CD14-positive monocyte (primary cell): ENCODE measurements around the gene CCDC107. TPM values are rescaled to one million over a fixed set of nuclear protein-coding genes. Genes with fewer than 3 reads are reported as not detected.
"Not testable (repeated sequence)": the region's sequence is repeated elsewhere in the genome, so short reads cannot be mapped to it uniquely, and the experiment has no call there.

Experiments
- DNase-seq, 3 donors: peaks; one replicate each; pipeline ENCODE4 v3.0.0-alpha.2; 2011 to 2022
- H2AFZ ChIP-seq: 2 replicates; pipeline ENCODE4 v1.6.0; 2012; ENCODE audit warnings: mild to moderate bottlenecking, low read depth, low read length, inconsistent platforms; ENCODE audit not compliant: insufficient read depth, poor library complexity, severe bottlenecking
- H3K27ac ChIP-seq, 2 donors: 1 replicate in 1 of 2; 2 replicates in 1 of 2; pipeline ENCODE4 v1.5.1; 2012 to 2013; ENCODE audit warnings: low read length in 2 of 2, control low read depth in 1 of 2, inconsistent platforms in 1 of 2, low read depth in 1 of 2, mild to moderate bottlenecking in 1 of 2
- H3K27me3 ChIP-seq, 2 donors: one replicate each; pipeline versions ENCODE4 v1.6.0 to v1.6.1; 2011 to 2013; ENCODE audit warnings: low read length in 2 of 2; ENCODE audit not compliant: control insufficient read depth in 2 of 2, insufficient read depth in 2 of 2
- H3K36me3 ChIP-seq, 2 donors: replicated peaks in 1 of 2; 1 replicate in 1 of 2; 2 replicates in 1 of 2; pipeline versions ENCODE4 v1.5.1 to v1.6.1; 2012 to 2013; ENCODE audit warnings: low read length in 2 of 2, control low read depth in 1 of 2, inconsistent platforms in 1 of 2, mild to moderate bottlenecking in 1 of 2; ENCODE audit not compliant: insufficient read depth in 2 of 2, control insufficient read depth in 1 of 2
- H3K4me1 ChIP-seq, 2 donors: 1 replicate in 1 of 2; 2 replicates in 1 of 2; pipeline versions ENCODE4 v1.5.1 to v1.6.1; 2012 to 2013; ENCODE audit warnings: low read length in 2 of 2, control low read depth in 1 of 2, inconsistent platforms in 1 of 2, mild to moderate bottlenecking in 1 of 2, moderate library complexity in 1 of 2; ENCODE audit not compliant: insufficient read depth in 2 of 2, control insufficient read depth in 1 of 2
- H3K4me2 ChIP-seq: replicated peaks from 2 replicates; pipeline ENCODE3; 2012; ENCODE audit warnings: low read length, moderate library complexity, mild to moderate bottlenecking; ENCODE audit not compliant: poor library complexity, severe bottlenecking; ENCODE audit errors: extremely low read depth
- H3K4me3 ChIP-seq, 3 experiments: fragments of 200-600 bp in 1 of 3; sonication (generic) in 1 of 3; replicated peaks in 1 of 3; 1 replicate in 2 of 3; 2 replicates in 1 of 3; pipeline ENCODE4 v1.5.1; 2011 to 2013; ENCODE audit warnings: low read length in 3 of 3, mild to moderate bottlenecking in 3 of 3, control low read depth in 2 of 3, low read depth in 2 of 3, inconsistent platforms in 1 of 3, moderate library complexity in 1 of 3
- H3K79me2 ChIP-seq: 2 replicates; pipeline ENCODE4 v1.6.0; 2012; ENCODE audit warnings: mild to moderate bottlenecking, control low read depth, inconsistent platforms, low read length, moderate library complexity; ENCODE audit not compliant: insufficient read depth
- H3K9ac ChIP-seq: 2 replicates; pipeline ENCODE4 v1.6.0; 2017; ENCODE audit warnings: low read length, mild to moderate bottlenecking; ENCODE audit not compliant: insufficient read depth, poor library complexity, severe bottlenecking
- H3K9me3 ChIP-seq, 2 donors: replicated peaks in 1 of 2; 1 replicate in 1 of 2; 2 replicates in 1 of 2; pipeline versions ENCODE4 v1.5.1 to v1.6.1; 2012 to 2013; ENCODE audit warnings: low read length in 2 of 2, control low read depth in 1 of 2; ENCODE audit not compliant: control insufficient read depth in 1 of 2, insufficient read depth in 1 of 2
- H4K20me1 ChIP-seq: 2 replicates; pipeline ENCODE4 v1.6.0; 2012; ENCODE audit warnings: mild to moderate bottlenecking, low read length, control low read depth, moderate library complexity; ENCODE audit not compliant: insufficient read depth
- H3K27ac Mint-ChIP-seq, 7 donors: one replicate each; pipeline ENCODE4 v1.8.0; 2020; ENCODE audit warnings: mild to moderate bottlenecking in 7 of 7, mixed read lengths in 7 of 7, moderate library complexity in 6 of 7, inconsistent platforms in 2 of 7
- H3K27me3 Mint-ChIP-seq, 3 donors: one replicate each; pipeline ENCODE4 v1.8.0; 2021 to 2022; ENCODE audit warnings: low read depth in 3 of 3, mild to moderate bottlenecking in 3 of 3, mixed read lengths in 3 of 3, moderate library complexity in 3 of 3, inconsistent platforms in 1 of 3
- H3K36me3 Mint-ChIP-seq, 2 donors: one replicate each; pipeline ENCODE4 v1.8.0; 2020; ENCODE audit warnings: mixed read lengths in 2 of 2, inconsistent platforms in 1 of 2, mild to moderate bottlenecking in 1 of 2
- H3K4me1 Mint-ChIP-seq: one replicate; pipeline ENCODE4 v1.8.0; 2020; ENCODE audit warnings: mild to moderate bottlenecking, mixed read lengths
- H3K4me3 Mint-ChIP-seq, 2 donors: one replicate each; pipeline ENCODE4 v1.8.0; 2020; ENCODE audit warnings: mild to moderate bottlenecking in 2 of 2, mixed read lengths in 2 of 2, moderate library complexity in 1 of 2
- H3K9me3 Mint-ChIP-seq, 7 donors: one replicate each; pipeline ENCODE4 v1.8.0; 2020 to 2022; ENCODE audit warnings: mixed read lengths in 7 of 7, mild to moderate bottlenecking in 6 of 7, moderate library complexity in 6 of 7, inconsistent platforms in 2 of 7
- CTCF ChIP-seq: fragments of 200-600 bp; IDR thresholded peaks from one replicate; pipeline ENCODE4 v1.8.0; 2022; ENCODE audit warnings: antibody characterized with exemption, mild to moderate bottlenecking
- WGBS: methylation state at CpG from one replicate; pipeline ENCODE4 v1.1.5; 2013; ENCODE audit warnings: missing lambda C conversion rate; ENCODE audit not compliant: insufficient coverage; 5-methylcytosine and 5-hydroxymethylcytosine counted together
- intact Hi-C, 2 donors: fragments of 100-400 bp; cut with micrococcal nuclease; formaldehyde crosslinking; loops; one replicate each; pipeline versions ENCODE4 v1.15.0 to v1.15.1; 2023
- polyA plus RNA-seq, 3 donors: library from polyadenylated mRNA; depleted of rRNA in 1 of 3; unstranded in 2 of 3; stranded (reverse) in 1 of 3; fragments of 300-500 nt in 2 of 3; fragments of >200 nt in 1 of 3; fragmentation: Illumina TruSeq in 2 of 3; gene quantifications; 1 replicate in 2 of 3; 2 replicates in 1 of 3; pipeline ENCODE4 v1.2.3, GENCODE V29; 2012 to 2021

Gene CCDC107
- polyA plus RNA-seq, 3 donors = 17.2 to 32.6 (median 23.2) TPM

DNA sequence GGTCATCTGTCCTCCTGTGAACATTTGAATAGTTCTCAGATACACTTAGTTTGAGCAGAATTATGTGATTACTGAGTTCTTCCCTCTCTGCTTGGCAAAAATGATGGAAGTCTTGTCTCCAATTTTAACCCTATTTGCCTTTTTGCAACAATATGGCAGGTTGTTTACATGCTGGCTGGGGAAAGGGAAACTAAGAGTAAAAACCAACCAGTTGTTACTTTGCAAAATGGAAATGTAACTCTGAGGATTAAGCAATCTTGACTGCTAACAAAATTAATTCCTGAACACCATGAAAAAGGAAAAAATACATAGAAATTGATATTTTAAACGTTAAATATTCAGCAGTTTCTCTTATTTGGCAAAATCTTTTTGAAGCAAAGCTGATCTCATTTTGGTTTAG is 18.5 kb upstream of the CCDC107 start:
- peaks cover 85 to 89% of the 10 kb centered on the region in 2 donors for H3K4me1 ChIP-seq

DNA sequence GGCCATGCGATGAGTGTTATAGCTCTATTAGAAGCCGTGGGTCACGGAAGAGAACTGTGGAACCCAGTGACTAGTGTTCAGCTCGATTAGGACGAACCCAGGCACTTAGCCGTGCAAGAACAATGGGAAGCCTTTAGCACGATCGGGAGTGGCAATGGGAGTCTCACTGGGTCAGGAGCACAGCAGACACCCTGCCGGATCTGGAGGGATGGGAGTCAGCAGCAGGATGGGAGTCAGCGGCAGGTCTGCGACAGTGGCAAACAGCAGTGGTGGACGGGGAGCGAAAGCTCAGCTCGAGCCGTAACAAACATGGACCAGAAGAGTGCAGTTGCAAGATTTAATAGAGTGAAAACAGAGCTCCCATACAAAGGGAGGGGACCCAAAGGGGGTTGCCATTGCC is 17.7 kb upstream of the CCDC107 start:
- intact Hi-C loops = loop anchor here in 1 of 2 donors (10.0 kb wide), 1 partner anchor 54 kb away; no protein-coding TSS in a partner anchor
- not testable (repeated sequence) for DNase-seq, H3K4me3 ChIP-seq, H3K4me3 Mint-ChIP-seq, H3K27me3 Mint-ChIP-seq, H3K79me2 ChIP-seq, H2AFZ ChIP-seq, H4K20me1 ChIP-seq, H3K4me2 ChIP-seq, H3K9me3 ChIP-seq, H3K9ac ChIP-seq, H3K9me3 Mint-ChIP-seq, H3K36me3 ChIP-seq, H3K27me3 ChIP-seq
- Mint-ChIP-seq H3K36me3 (peaks cover 12% of the 10 kb centered on the region in 2 donors), H3K4me1 (peaks cover 93% of the 10 kb centered on the region), H3K27ac (peak overlapping the region in 5 of 7 donors; percentile 48 to 79 (median 64))
- H3K27ac ChIP-seq = peak overlapping the region in 1 of 2 donors; percentile 76
- 95% methylated on average over 12 of the region's 15 CpGs for WGBS
- H3K4me1 ChIP-seq = peaks cover 85 to 89% of the 10 kb centered on the region in 2 donors

More for the DNA sequence above, 18.5 kb upstream of the CCDC107 start:
- Histone ChIP-seq H3K79me2 (peaks cover 3% of the 10 kb centered on the region), H3K9ac (no peak overlapping the region), H4K20me1 (no peaks in the 10 kb centered on the region), H3K27ac (peak overlapping the region in 1 of 2 donors; percentile 76), H3K27me3 (no peaks in the 10 kb centered on the region), H3K4me2 (peak overlapping the region; percentile 19), H3K4me3 (peak overlapping the region in 1 of 3 experiments; percentile 42), H3K9me3 (no peaks in the 10 kb centered on the region), H2AFZ (no peak overlapping the region), H3K36me3 (no peaks in the 10 kb centered on the region)
- Mint-ChIP-seq H3K27me3 (peaks cover 0 to 3% (median 2%) of the 10 kb centered on the region in 3 donors), H3K27ac (peak overlapping the region; percentile 15 to 82 (median 78)), H3K9me3 (peaks cover 0 to 6% (median 3%) of the 10 kb centered on the region in 7 donors), H3K36me3 (peaks cover 12% of the 10 kb centered on the region in 2 donors), H3K4me3 (peak overlapping the region in 1 of 2 donors; percentile 64), H3K4me1 (peaks cover 94% of the 10 kb centered on the region)
- intact Hi-C loops = loop anchor here in 1 of 2 donors (10.0 kb wide), 1 partner anchor 55 kb away; no protein-coding TSS in a partner anchor
- no CpG with 5 or more reads among the region's 1 CpG for WGBS
- peak in 1 of 3 donors; percentile 24 for DNase-seq
- TF ChIP-seq CTCF = no peak

DNA sequence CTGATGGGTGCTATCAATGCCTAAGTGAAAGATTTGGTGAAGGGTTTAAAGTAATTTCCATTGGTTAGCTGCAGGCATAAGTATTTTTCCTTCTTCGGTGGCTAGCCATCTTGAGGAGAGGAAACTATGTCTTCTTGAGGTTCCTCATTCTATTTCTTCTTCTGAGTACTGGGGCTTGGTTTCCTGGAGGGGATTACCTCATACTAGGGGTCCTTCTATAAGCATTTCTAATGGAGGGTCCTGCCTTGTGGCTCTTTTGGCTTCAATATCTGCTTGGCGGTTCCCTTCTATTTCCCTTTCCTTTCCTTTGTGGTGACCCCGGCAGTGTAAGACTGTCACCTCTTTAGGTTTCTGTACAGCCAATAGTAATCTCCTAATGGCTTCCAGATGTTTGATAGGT is 16.6 kb upstream of the CCDC107 start:
- H3K27me3 ChIP-seq, H3K27ac ChIP-seq, H3K36me3 ChIP-seq, H2AFZ ChIP-seq, H3K27me3 Mint-ChIP-seq, H3K9ac ChIP-seq, H3K9me3 ChIP-seq, H3K4me3 ChIP-seq, H3K4me2 ChIP-seq, H3K9me3 Mint-ChIP-seq, H4K20me1 ChIP-seq: not testable (repeated sequence)
- no CpG with 5 or more reads among the region's 3 CpGs for WGBS
- peaks cover 93% of the 10 kb centered on the region for H3K4me1 Mint-ChIP-seq
- DNase-seq = peak in 1 of 3 donors; percentile 23
- H3K36me3 Mint-ChIP-seq = peaks cover 12% of the 10 kb centered on the region in 2 donors
- peak overlapping the region; percentile 56 to 85 (median 81) for H3K27ac Mint-ChIP-seq
- intact Hi-C loops = loop anchor here in 1 of 2 donors (10.0 kb wide), 1 partner anchor 53 kb away; no protein-coding TSS in a partner anchor
- Histone ChIP-seq H3K4me1 (peaks cover 83 to 89% of the 10 kb centered on the region in 2 donors), H3K79me2 (peaks cover 14% of the 10 kb centered on the region)
- H3K4me3 Mint-ChIP-seq = peak overlapping the region in 1 of 2 donors; percentile 36
